Measurements from ENCODE around the gene RHCG.
"Not testable (repeated sequence)": the region's sequence is repeated elsewhere in the genome, so short reads cannot be mapped to it uniquely, and the experiment has no call there.

The RHCG gene

GRCh38 chr15:89475661-89476060 is 20.7 kb downstream of the RHCG start:
- DNase-seq: no peak

GRCh38 chr15:89472785-89473256 is 23.6 kb downstream of the RHCG start:
- no peak for DNase-seq

- no peak for DNase-seq
Measured at GRCh38 chr15:89469426-89470096, 26.8 kb downstream of the RHCG start.

- DNase-seq: not testable (repeated sequence)
Measured at GRCh38 chr15:89468813-89469212, 27.6 kb downstream of the RHCG start.

GRCh38 chr15:89463113-89463512 is 33.3 kb downstream of the RHCG start:
- no peak for DNase-seq

GRCh38 chr15:89462198-89462912 is 34.0 kb downstream of the RHCG start:
- peak; percentile 66 for DNase-seq

GRCh38 chr15:89461386-89461785 is 35.0 kb downstream of the RHCG start:
- no peak for DNase-seq

- no peak for DNase-seq
Measured at GRCh38 chr15:89460048-89460447, 36.3 kb downstream of the RHCG start.

- DNase-seq: no peak
Measured at GRCh38 chr15:89459271-89460038, 36.9 kb downstream of the RHCG start.

- DNase-seq: no peak
Measured at GRCh38 chr15:89458440-89458839, 37.9 kb downstream of the RHCG start.

- DNase-seq: no peak
Measured at GRCh38 chr15:89457086-89457485, 39.3 kb downstream of the RHCG start.

- no peak for DNase-seq
Measured at GRCh38 chr15:89455535-89455934, 40.8 kb downstream of the RHCG start.

- no peak for DNase-seq
Measured at GRCh38 chr15:89452330-89452836, 44.0 kb downstream of the RHCG start.

GRCh38 chr15:89451846-89452245 is 44.5 kb downstream of the RHCG start:
- DNase-seq: no peak

GRCh38 chr15:89450076-89451006 is 46.0 kb downstream of the RHCG start:
- DNase-seq: no peak

GRCh38 chr15:89448825-89449224 is 47.6 kb downstream of the RHCG start:
- no peak for DNase-seq

- no peak for DNase-seq
Measured at GRCh38 chr15:89447676-89448075, 48.7 kb downstream of the RHCG start.

- DNase-seq: no peak
Measured at GRCh38 chr15:89446255-89446891, 50.0 kb downstream of the RHCG start.

GRCh38 chr15:89445518-89445917 is 50.9 kb downstream of the RHCG start:
- no peak for DNase-seq

- DNase-seq: no peak
Measured at GRCh38 chr15:89444241-89445225, 51.9 kb downstream of the RHCG start.

- DNase-seq: no peak
Measured at GRCh38 chr15:89443581-89443980, 52.8 kb downstream of the RHCG start.
